NCI-H526 (cell line): Measurements from ENCODE around the gene PCDH9.
A peak's percentile ranks its signal among the peaks of the same experiment; 100 is the strongest.
"Not testable (repeated sequence)": the region's sequence is repeated elsewhere in the genome, so short reads cannot be mapped to it uniquely, and the experiment has no call there.

Experiments
- DNase-seq, 2 experiments: peaks; one replicate each; lab custom pipeline; 2025; lab: John Stamatoyannopoulos, UW

PCDH9 gene

GRCh38 chr13:66835040-66835628 is 395.0 kb downstream of the PCDH9 start:
- DNase-seq: no peak

- DNase-seq: peak in 1 of 2 experiments; percentile 15
Observed at GRCh38 chr13:66830940-66831716, 399.0 kb downstream of the PCDH9 start.

GRCh38 chr13:66829803-66830202 is 400.3 kb downstream of the PCDH9 start:
- DNase-seq: no peak

GRCh38 chr13:66826398-66826797 is 403.7 kb downstream of the PCDH9 start:
- DNase-seq: no peak

GRCh38 chr13:66821551-66821950 is 408.6 kb downstream of the PCDH9 start:
- no peak for DNase-seq

DNA sequence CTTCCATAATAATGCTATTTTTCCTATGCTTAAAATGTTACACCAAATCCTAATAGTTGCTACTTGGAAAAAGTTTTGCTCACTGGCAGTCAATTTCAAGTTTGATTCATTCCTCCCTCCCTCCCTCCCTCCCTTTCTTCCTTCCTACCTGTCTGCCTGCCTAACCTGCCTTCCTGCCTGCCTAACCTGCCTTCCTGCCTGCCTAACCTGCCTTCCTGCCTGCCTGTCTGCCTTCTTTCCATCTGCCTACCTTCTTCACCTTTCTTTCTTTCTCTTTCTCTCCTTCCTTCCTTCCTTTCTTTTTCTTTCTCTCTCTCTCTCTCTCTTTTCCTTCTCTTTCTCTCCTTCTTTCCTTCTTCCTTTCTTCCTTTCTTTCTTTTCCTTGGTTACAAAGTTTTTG is 418.7 kb downstream of the PCDH9 start:
- no peak for DNase-seq

GRCh38 chr13:66809485-66809884 is 420.7 kb downstream of the PCDH9 start:
- DNase-seq: no peak

- no peak for DNase-seq
Observed at GRCh38 chr13:66807251-66807650, 422.9 kb downstream of the PCDH9 start.

DNA sequence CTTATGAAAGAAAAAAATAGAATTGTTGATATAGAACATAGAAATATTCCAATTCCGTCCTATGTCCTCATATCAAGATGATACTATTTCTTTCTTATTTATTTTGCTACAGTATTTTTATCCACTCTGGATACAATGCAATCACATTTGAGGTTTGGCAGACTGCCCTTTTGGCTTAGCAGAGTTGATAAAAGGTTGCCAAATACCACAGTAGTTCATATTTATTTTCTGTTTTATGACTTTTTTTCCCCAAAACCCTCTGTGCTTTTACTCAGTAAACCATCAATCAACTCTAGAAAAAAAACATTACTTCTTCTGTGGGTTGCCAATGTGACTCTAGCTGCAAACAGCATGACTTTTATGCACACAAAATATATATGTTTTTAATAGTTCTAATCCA is 424.5 kb downstream of the PCDH9 start:
- no peak for DNase-seq

DNA sequence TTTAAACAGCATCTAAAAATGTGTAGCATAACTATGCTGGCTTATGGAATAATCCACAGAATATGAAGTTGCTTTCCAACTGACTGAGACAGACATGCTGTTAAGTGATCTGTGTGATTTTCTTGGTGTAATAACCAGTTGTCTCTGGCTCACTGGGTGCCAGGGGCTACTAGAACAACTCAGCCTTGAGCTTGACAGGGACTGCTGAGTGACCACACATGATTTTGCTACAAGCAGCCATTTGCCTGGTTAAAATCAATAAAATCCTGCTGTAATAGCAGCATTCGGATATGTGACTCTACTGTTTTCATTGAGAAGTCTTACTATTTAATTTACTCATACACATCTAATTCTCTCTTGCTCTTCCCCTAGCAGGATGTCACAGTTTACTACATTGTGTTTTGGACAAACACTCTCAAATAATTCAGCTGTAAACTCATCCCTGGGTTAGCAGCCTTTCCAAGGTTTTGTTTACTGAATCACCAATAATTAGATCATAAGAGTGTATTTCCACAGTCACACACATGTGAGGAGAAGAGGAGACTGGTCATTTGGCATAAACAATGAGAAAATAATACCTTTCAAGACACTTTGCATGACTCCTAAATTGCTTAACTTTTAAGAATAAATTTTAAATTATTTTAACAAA is 426.2 kb downstream of the PCDH9 start:
- no peak for DNase-seq

DNA sequence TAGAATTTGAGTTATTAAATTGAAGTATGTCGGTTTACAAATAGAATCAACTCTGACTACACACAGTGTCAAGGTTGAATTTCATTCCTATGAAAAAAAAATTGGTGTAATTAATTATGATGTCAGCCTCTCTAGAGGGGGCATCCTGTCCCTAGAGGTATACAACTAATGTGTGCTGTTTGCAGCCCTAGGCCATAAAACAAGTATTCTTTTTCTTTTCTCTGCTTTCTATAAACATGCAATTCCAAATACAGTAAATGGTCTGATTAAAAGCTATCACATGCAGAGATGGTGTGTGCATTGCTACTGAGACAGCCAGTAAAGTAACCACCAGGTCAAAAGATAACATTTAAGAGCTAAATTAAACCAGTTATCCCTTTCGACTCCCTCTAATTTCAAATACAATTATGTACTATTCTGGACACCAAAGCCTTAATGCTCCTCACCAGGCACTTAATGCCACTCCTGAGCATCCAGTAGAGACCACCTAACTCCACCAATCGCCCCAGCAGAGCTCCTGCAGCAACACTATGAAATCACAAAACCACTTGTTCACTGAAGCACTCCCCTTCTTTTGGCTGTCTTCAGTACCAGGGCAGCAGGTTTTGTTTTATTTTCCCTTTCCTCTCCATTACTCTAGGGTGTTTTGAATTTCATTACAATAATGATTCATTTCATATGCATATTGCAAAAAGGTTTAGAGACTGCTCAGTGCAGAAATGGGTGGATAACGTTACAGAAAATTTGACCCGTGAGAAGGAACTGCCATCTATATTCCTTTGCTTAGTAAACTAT is 426.9 kb downstream of the PCDH9 start:
- DNase-seq: no peak

DNA sequence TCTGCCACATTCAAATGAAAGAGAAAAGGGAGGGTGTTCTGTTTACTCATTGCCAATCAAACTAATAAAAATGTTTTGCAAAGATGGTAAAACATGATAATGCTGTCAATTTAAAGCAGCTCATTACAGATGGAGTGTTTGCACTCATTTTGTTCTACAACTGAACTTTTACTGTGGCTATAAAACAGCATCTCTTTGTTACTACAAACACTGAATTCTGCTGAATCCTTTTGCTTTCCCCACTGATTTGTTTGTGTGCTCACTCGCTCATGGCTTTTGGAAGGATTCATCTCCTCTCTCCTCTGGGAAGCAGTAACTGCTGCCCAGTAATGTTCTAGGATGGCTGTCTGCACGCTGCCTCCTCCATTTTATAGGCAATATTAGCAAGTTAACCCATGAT is 434.5 kb downstream of the PCDH9 start:
- DNase-seq: peak in 1 of 2 experiments; percentile 34

DNA sequence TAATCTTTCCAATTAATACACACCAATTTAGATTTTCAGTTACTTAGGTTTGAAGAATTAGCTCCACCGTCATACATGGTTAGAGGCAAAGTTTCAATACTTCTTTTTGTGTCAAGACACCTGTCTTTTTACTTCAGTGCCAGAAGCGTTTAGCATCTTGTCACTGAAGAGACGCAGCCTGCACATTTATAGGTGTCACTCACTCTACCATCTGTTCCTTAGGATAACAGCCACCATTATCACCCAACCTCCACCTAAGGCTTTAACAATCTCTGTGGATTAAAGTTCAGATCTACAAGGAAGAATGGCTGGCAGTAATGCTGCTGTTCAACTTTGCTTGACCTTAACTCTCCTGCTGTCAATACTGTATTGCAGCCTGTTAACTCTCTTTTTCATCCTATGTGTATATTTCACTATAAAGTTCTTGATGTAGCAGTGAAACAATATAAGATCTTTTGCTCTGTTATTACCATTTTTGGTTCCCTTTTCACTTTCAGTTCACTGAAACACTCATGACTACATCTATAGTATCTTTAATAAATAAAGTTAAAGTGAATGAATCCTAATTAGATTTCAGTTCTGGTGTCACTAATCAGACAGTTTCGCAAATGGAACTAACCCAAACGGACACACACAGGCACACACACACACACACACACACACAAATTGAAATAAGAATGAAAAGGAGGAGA is 435.6 kb downstream of the PCDH9 start:
- DNase-seq: no peak

DNA sequence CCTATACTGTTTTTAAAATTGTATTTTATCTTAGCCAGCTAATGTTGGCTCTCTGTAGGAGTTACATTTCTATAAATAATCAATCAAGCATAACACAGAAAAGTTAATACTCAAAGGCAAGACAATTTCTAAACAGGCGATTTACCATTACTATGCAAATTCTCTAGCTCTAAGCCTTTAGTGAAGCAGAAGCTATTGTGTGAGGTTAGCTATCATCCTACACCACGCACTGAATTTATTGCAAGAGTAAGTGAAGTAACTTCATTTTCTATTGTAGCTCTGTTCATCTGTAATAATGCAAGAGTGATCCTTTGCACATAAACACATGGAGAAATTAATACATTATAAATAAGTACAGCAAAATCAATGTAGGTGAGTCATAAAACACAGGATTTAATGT is 439.3 kb downstream of the PCDH9 start:
- peak in 1 of 2 experiments; percentile 5 for DNase-seq

GRCh38 chr13:66781241-66781640 is 448.9 kb downstream of the PCDH9 start:
- DNase-seq: no peak

GRCh38 chr13:66780814-66781213 is 449.3 kb downstream of the PCDH9 start:
- no peak for DNase-seq

- DNase-seq: no peak
Observed at GRCh38 chr13:66778461-66778860, 451.7 kb downstream of the PCDH9 start.

- DNase-seq: no peak
Observed at GRCh38 chr13:66775196-66775595, 454.9 kb downstream of the PCDH9 start.

GRCh38 chr13:66774046-66774445 is 456.1 kb downstream of the PCDH9 start:
- no peak for DNase-seq

- no peak for DNase-seq
Observed at GRCh38 chr13:66765559-66765958, 464.6 kb downstream of the PCDH9 start.

- DNase-seq: not testable (repeated sequence)
Observed at GRCh38 chr13:66760678-66761077, 469.5 kb downstream of the PCDH9 start.

DNA sequence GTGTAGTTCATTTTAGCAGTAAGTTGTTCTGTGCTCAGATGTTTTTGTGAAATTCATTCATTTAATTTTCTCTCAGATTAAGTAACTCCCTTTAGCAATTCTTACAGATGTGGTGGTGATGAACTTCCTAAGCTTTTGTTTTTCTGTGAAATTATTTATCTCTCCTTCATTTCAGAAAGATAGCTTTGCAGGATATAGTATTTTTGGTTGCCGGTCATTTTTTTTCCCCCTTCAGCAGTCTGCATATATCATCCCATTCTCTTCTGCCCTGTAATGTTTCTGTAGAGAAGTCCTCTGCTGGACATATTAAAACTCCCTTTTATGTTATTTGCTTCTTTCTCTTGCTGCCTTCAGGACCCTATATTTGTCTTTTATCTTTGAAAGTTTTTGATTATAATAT is 470.2 kb downstream of the PCDH9 start:
- DNase-seq: no peak
